HepG2 (cell line): Measurements from ENCODE around the gene PDHA2.

Experiments used
- ARNT ChIP-seq: fragments of 450-650 bp; IDR thresholded peaks from 2 replicates; pipeline ENCODE4 v1.6.1; 2017
- HOXA9 ChIP-seq: sonication (generic); formaldehyde crosslinking; IDR thresholded peaks from 2 replicates; pipeline ENCODE4 v1.8.1; 2022; ENCODE audit warnings: missing genetic modification reagents, mild to moderate bottlenecking, moderate library complexity, borderline replicate concordance
- MYC ChIP-seq: sonication (generic); formaldehyde crosslinking; IDR thresholded peaks from 2 replicates; pipeline ENCODE4 v1.9.0; 2021; ENCODE audit warnings: missing genetic modification reagents, borderline replicate concordance
- RAD51 ChIP-seq: fragments of 450-650 bp; IDR thresholded peaks from 2 replicates; pipeline ENCODE4 v1.6.1; 2016; ENCODE audit warnings: borderline replicate concordance
- ZNF24 ChIP-seq: fragments of 450-650 bp; IDR thresholded peaks from 2 replicates; pipeline ENCODE4 v1.6.1; 2017; ENCODE audit warnings: antibody characterized with exemption, mild to moderate bottlenecking
- ZNF629 ChIP-seq: sonication (generic); formaldehyde crosslinking; conservative IDR thresholded peaks from 2 replicates; pipeline ENCODE4 v1.5.0; 2020; ENCODE audit warnings: missing genetic modification reagents
- ZSCAN29 ChIP-seq: sonication (generic); formaldehyde crosslinking; conservative IDR thresholded peaks from 2 replicates; pipeline ENCODE4 v1.4.0; 2020; ENCODE audit warnings: mild to moderate bottlenecking, missing genetic modification reagents
- TF ChIP-seq, protein P1 (sequence below): sonication (generic); formaldehyde crosslinking; IDR thresholded peaks from 2 replicates; pipeline ENCODE4 v1.8.1; 2023; ENCODE audit warnings: mild to moderate bottlenecking, inconsistent platforms, moderate library complexity, missing genetic modification reagents, borderline replicate concordance
- TF ChIP-seq, protein P2 (sequence below): sonication (generic); formaldehyde crosslinking; IDR thresholded peaks from 2 replicates; pipeline ENCODE4 v1.5.0; 2020; ENCODE audit warnings: mild to moderate bottlenecking, missing genetic modification reagents, moderate library complexity

DNA sequence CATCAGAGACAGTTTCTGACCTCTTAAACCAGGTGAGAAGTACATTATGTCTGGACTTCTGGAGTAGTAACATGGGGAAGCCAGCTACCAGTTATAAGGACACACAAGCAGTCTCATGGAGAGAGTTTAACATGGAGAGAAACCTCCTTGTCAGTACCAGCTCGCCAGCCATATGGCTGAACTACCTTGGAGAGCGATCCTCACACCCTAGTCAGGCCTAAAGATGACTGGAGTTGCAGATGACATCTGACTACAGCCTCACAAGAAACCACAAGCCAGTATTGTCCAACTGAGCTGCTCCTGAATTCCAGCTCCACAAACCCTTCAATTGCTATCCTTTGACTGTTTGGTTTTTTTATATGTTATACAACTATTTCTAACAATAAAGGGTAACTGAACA is 49.8 kb downstream of the PDHA2 start:
- no peak for TF ChIP-seq ZNF24
- TF ChIP-seq HOXA9 (CRISPR knock-in tag): no peak
- TF ChIP-seq, protein P1, sequence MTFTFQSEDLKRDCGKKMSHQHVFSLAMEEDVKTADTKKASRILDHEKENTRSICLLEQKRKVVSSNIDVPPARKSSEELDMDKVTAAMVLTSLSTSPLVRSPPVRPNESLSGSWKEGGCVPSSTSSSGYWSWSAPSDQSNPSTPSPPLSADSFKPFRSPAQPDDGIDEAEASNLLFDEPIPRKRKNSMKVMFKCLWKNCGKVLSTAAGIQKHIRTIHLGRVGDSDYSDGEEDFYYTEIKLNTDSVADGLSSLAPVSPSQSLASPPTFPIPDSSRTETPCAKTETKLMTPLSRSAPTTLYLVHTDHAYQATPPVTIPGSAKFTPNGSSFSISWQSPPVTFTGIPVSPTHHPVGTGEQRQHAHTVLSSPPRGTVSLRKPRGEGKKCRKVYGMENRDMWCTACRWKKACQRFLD (CRISPR knock-in tag): no peak
- TF ChIP-seq, protein P2, sequence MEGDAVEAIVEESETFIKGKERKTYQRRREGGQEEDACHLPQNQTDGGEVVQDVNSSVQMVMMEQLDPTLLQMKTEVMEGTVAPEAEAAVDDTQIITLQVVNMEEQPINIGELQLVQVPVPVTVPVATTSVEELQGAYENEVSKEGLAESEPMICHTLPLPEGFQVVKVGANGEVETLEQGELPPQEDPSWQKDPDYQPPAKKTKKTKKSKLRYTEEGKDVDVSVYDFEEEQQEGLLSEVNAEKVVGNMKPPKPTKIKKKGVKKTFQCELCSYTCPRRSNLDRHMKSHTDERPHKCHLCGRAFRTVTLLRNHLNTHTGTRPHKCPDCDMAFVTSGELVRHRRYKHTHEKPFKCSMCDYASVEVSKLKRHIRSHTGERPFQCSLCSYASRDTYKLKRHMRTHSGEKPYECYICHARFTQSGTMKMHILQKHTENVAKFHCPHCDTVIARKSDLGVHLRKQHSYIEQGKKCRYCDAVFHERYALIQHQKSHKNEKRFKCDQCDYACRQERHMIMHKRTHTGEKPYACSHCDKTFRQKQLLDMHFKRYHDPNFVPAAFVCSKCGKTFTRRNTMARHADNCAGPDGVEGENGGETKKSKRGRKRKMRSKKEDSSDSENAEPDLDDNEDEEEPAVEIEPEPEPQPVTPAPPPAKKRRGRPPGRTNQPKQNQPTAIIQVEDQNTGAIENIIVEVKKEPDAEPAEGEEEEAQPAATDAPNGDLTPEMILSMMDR (CRISPR knock-in tag): no peak
- TF ChIP-seq ZSCAN29 (CRISPR knock-in tag): no peak
- TF ChIP-seq ARNT: no peak
- TF ChIP-seq MYC: no peak
- TF ChIP-seq ZNF629 (CRISPR knock-in tag): no peak
- TF ChIP-seq RAD51: no peak
